ENCODE results near the gene ARRDC4. TPM values are rescaled to one million over a fixed set of nuclear protein-coding genes. Genes with fewer than 3 reads are reported as not detected.

The ARRDC4 gene
- polyA plus RNA-seq, 2 donors = 4.5 to 5.2 TPM

GRCh38 chr15:97962263-97962662 is 1.8 kb downstream of the ARRDC4 start:
- Histone ChIP-seq H3K27ac (ENCODE audit: low read depth in 2 of 2, low read length in 1 of 2) (no peak overlapping the region), H3K27me3 (ENCODE audit: control insufficient read depth in 1 of 2, insufficient read depth in 2 of 2, low read length in 2 of 2) (no peaks in the 10 kb centered on the region), H3K9me3 (ENCODE audit: control insufficient read depth in 2 of 2, insufficient read depth in 1 of 2, low read depth in 1 of 2, low read length in 1 of 2) (no peaks in the 10 kb centered on the region), H3K4me3 (ENCODE audit: low read depth in 1 of 2, low read length in 2 of 2) (peak overlapping the region in 1 of 2 donors; percentile 60), H3K36me3 (ENCODE audit: control insufficient read depth in 2 of 2, insufficient read depth in 2 of 2, low read length in 1 of 2) (no peaks in the 10 kb centered on the region), H3K4me1 (ENCODE audit: control insufficient read depth in 2 of 2, insufficient read depth in 2 of 2, low read length in 1 of 2) (peaks cover 0 to 5% of the 10 kb centered on the region in 2 donors)
- WGBS, 2 donors = 73 to 84% methylated on average over 2 of the region's 2 CpGs

- Histone ChIP-seq H3K36me3 (ENCODE audit: control insufficient read depth in 2 of 2, insufficient read depth in 2 of 2, low read length in 1 of 2) (no peaks in the 10 kb centered on the region), H3K9me3 (ENCODE audit: control insufficient read depth in 2 of 2, insufficient read depth in 1 of 2, low read depth in 1 of 2, low read length in 1 of 2) (no peaks in the 10 kb centered on the region), H3K4me1 (ENCODE audit: control insufficient read depth in 2 of 2, insufficient read depth in 2 of 2, low read length in 1 of 2) (peaks cover 0 to 5% of the 10 kb centered on the region in 2 donors), H3K27me3 (ENCODE audit: control insufficient read depth in 1 of 2, insufficient read depth in 2 of 2, low read length in 2 of 2) (no peaks in the 10 kb centered on the region), H3K4me3 (ENCODE audit: low read depth in 1 of 2, low read length in 2 of 2) (no peak overlapping the region), H3K27ac (ENCODE audit: low read depth in 2 of 2, low read length in 1 of 2) (peak overlapping the region in 1 of 2 donors; percentile 19)
- WGBS, 2 donors = 50 to 55% methylated on average over 4 of the region's 4 CpGs
Measured at GRCh38 chr15:97963779-97964178, 3.3 kb downstream of the ARRDC4 start.

- Histone ChIP-seq H3K27ac (ENCODE audit: low read depth in 2 of 2, low read length in 1 of 2) (no peak overlapping the region), H3K36me3 (ENCODE audit: control insufficient read depth in 2 of 2, insufficient read depth in 2 of 2, low read length in 1 of 2) (peaks cover under 1 to 4% of the 10 kb centered on the region in 2 donors), H3K4me1 (ENCODE audit: control insufficient read depth in 2 of 2, insufficient read depth in 2 of 2, low read length in 1 of 2) (peaks cover 0 to 5% of the 10 kb centered on the region in 2 donors), H3K9me3 (ENCODE audit: control insufficient read depth in 2 of 2, insufficient read depth in 1 of 2, low read depth in 1 of 2, low read length in 1 of 2) (no peaks in the 10 kb centered on the region), H3K4me3 (ENCODE audit: low read depth in 1 of 2, low read length in 2 of 2) (no peak overlapping the region), H3K27me3 (ENCODE audit: control insufficient read depth in 1 of 2, insufficient read depth in 2 of 2, low read length in 2 of 2) (no peaks in the 10 kb centered on the region)
- WGBS, 2 donors = 45 to 60% methylated on average over 2 of the region's 2 CpGs
Measured at GRCh38 chr15:97966246-97966645, 5.7 kb downstream of the ARRDC4 start.

- Histone ChIP-seq H3K36me3 (ENCODE audit: control insufficient read depth in 2 of 2, insufficient read depth in 2 of 2, low read length in 1 of 2) (peaks cover 4 to 7% of the 10 kb centered on the region in 2 donors), H3K4me3 (ENCODE audit: low read depth in 1 of 2, low read length in 2 of 2) (no peak overlapping the region), H3K27me3 (ENCODE audit: control insufficient read depth in 1 of 2, insufficient read depth in 2 of 2, low read length in 2 of 2) (no peaks in the 10 kb centered on the region), H3K9me3 (ENCODE audit: control insufficient read depth in 2 of 2, insufficient read depth in 1 of 2, low read depth in 1 of 2, low read length in 1 of 2) (no peaks in the 10 kb centered on the region), H3K4me1 (ENCODE audit: control insufficient read depth in 2 of 2, insufficient read depth in 2 of 2, low read length in 1 of 2) (peaks cover 0 to 3% of the 10 kb centered on the region in 2 donors), H3K27ac (ENCODE audit: low read depth in 2 of 2, low read length in 1 of 2) (no peak overlapping the region)
- WGBS, 2 donors = 68 to 69% methylated on average over 6 of the region's 6 CpGs
Measured at GRCh38 chr15:97966924-97967620, 6.6 kb downstream of the ARRDC4 start.

GRCh38 chr15:97967881-97968280 is 7.4 kb downstream of the ARRDC4 start:
- peaks cover 0 to 2% of the 10 kb centered on the region in 2 donors for H3K4me1 ChIP-seq (ENCODE audit: control insufficient read depth in 2 of 2, insufficient read depth in 2 of 2, low read length in 1 of 2)

GRCh38 chr15:97968380-97968779 is 7.9 kb downstream of the ARRDC4 start:
- H3K27ac ChIP-seq (ENCODE audit: low read depth in 2 of 2, low read length in 1 of 2) = no peak overlapping the region
- H3K27me3 ChIP-seq (ENCODE audit: control insufficient read depth in 1 of 2, insufficient read depth in 2 of 2, low read length in 2 of 2) = no peaks in the 10 kb centered on the region
- WGBS, 2 donors = 28 to 49% methylated on average over 1 of the region's 1 CpG
- no peak overlapping the region for H3K4me3 ChIP-seq (ENCODE audit: low read depth in 1 of 2, low read length in 2 of 2)
- no peaks in the 10 kb centered on the region for H3K9me3 ChIP-seq (ENCODE audit: control insufficient read depth in 2 of 2, insufficient read depth in 1 of 2, low read depth in 1 of 2, low read length in 1 of 2)
- no peaks in the 10 kb centered on the region for H3K4me1 ChIP-seq (ENCODE audit: control insufficient read depth in 2 of 2, insufficient read depth in 2 of 2, low read length in 1 of 2)
- peaks cover 4 to 7% of the 10 kb centered on the region in 2 donors for H3K36me3 ChIP-seq (ENCODE audit: control insufficient read depth in 2 of 2, insufficient read depth in 2 of 2, low read length in 1 of 2)

More at GRCh38 chr15:97967881-97968280, 7.4 kb downstream of the ARRDC4 start:
- 72 to 73% methylated on average over 2 of the region's 2 CpGs for WGBS, 2 donors
- peaks cover 4 to 7% of the 10 kb centered on the region in 2 donors for H3K36me3 ChIP-seq (ENCODE audit: control insufficient read depth in 2 of 2, insufficient read depth in 2 of 2, low read length in 1 of 2)
- no peak overlapping the region for H3K4me3 ChIP-seq (ENCODE audit: low read depth in 1 of 2, low read length in 2 of 2)
- H3K9me3 ChIP-seq (ENCODE audit: control insufficient read depth in 2 of 2, insufficient read depth in 1 of 2, low read depth in 1 of 2, low read length in 1 of 2) = no peaks in the 10 kb centered on the region
- no peak overlapping the region for H3K27ac ChIP-seq (ENCODE audit: low read depth in 2 of 2, low read length in 1 of 2)
- H3K27me3 ChIP-seq (ENCODE audit: control insufficient read depth in 1 of 2, insufficient read depth in 2 of 2, low read length in 2 of 2) = no peaks in the 10 kb centered on the region

GRCh38 chr15:97972366-97972765 is 11.9 kb downstream of the ARRDC4 start:
- 60 to 74% methylated on average over 1 of the region's 1 CpG for WGBS, 2 donors
- no peaks in the 10 kb centered on the region for H3K27me3 ChIP-seq (ENCODE audit: control insufficient read depth in 1 of 2, insufficient read depth in 2 of 2, low read length in 2 of 2)

GRCh38 chr15:97976129-97976528 is 15.6 kb downstream of the ARRDC4 start:
- no peak overlapping the region for H3K4me3 ChIP-seq (ENCODE audit: low read depth in 1 of 2, low read length in 2 of 2)
- peaks cover 0 to 4% of the 10 kb centered on the region in 2 donors for H3K4me1 ChIP-seq (ENCODE audit: control insufficient read depth in 2 of 2, insufficient read depth in 2 of 2, low read length in 1 of 2)
- H3K27me3 ChIP-seq (ENCODE audit: control insufficient read depth in 1 of 2, insufficient read depth in 2 of 2, low read length in 2 of 2) = no peaks in the 10 kb centered on the region
- no peak overlapping the region for H3K27ac ChIP-seq (ENCODE audit: low read depth in 2 of 2, low read length in 1 of 2)
- H3K36me3 ChIP-seq (ENCODE audit: control insufficient read depth in 2 of 2, insufficient read depth in 2 of 2, low read length in 1 of 2) = peaks cover 4% of the 10 kb centered on the region in 2 donors
- no peaks in the 10 kb centered on the region for H3K9me3 ChIP-seq (ENCODE audit: control insufficient read depth in 2 of 2, insufficient read depth in 1 of 2, low read depth in 1 of 2, low read length in 1 of 2)
- WGBS, 2 donors = 57 to 67% methylated on average over 8 of the region's 8 CpGs

More at GRCh38 chr15:97972366-97972765, 11.9 kb downstream of the ARRDC4 start:
- Histone ChIP-seq H3K4me1 (ENCODE audit: control insufficient read depth in 2 of 2, insufficient read depth in 2 of 2, low read length in 1 of 2) (peaks cover 0 to 4% of the 10 kb centered on the region in 2 donors), H3K27ac (ENCODE audit: low read depth in 2 of 2, low read length in 1 of 2) (no peak overlapping the region), H3K9me3 (ENCODE audit: control insufficient read depth in 2 of 2, insufficient read depth in 1 of 2, low read depth in 1 of 2, low read length in 1 of 2) (no peaks in the 10 kb centered on the region), H3K36me3 (ENCODE audit: control insufficient read depth in 2 of 2, insufficient read depth in 2 of 2, low read length in 1 of 2) (peaks cover 4 to 7% of the 10 kb centered on the region in 2 donors), H3K4me3 (ENCODE audit: low read depth in 1 of 2, low read length in 2 of 2) (no peak overlapping the region)

GRCh38 chr15:97976766-97977503 is 16.4 kb downstream of the ARRDC4 start:
- no peak overlapping the region for H3K4me3 ChIP-seq (ENCODE audit: low read depth in 1 of 2, low read length in 2 of 2)

More at GRCh38 chr15:97976766-97977503, 16.4 kb downstream of the ARRDC4 start:
- WGBS, 2 donors = 50 to 59% methylated on average over 10 of the region's 10 CpGs
- H3K4me1 ChIP-seq (ENCODE audit: control insufficient read depth in 2 of 2, insufficient read depth in 2 of 2, low read length in 1 of 2) = peaks cover 0 to 4% of the 10 kb centered on the region in 2 donors
- H3K27ac ChIP-seq (ENCODE audit: low read depth in 2 of 2, low read length in 1 of 2) = no peak overlapping the region
- H3K36me3 ChIP-seq (ENCODE audit: control insufficient read depth in 2 of 2, insufficient read depth in 2 of 2, low read length in 1 of 2) = no peaks in the 10 kb centered on the region
- H3K9me3 ChIP-seq (ENCODE audit: control insufficient read depth in 2 of 2, insufficient read depth in 1 of 2, low read depth in 1 of 2, low read length in 1 of 2) = no peaks in the 10 kb centered on the region
- H3K27me3 ChIP-seq (ENCODE audit: control insufficient read depth in 1 of 2, insufficient read depth in 2 of 2, low read length in 2 of 2) = no peaks in the 10 kb centered on the region
